Measurements from ENCODE around the gene PAM16.

PAM16 gene

GRCh38 chr16:4369007-4369733, 18.0 kb upstream of the PAM16 start:
- no peak for TF ChIP-seq CTCF (IDR thresholded peaks at IDR 0.05; ENCODE audit: low read depth, low read length, missing control alignments)
- no peak for DNase-seq (ENCODE audit: extremely low read depth, low read depth)
- H3K4me3 ChIP-seq (replicated peaks; ENCODE audit: low read depth, low read length): no peak overlapping the region

GRCh38 chr16:4367393-4367856, 16.3 kb upstream of the PAM16 start:
- no peak for TF ChIP-seq CTCF (IDR thresholded peaks at IDR 0.05; ENCODE audit: low read depth, low read length, missing control alignments)
- H3K4me3 ChIP-seq (replicated peaks; ENCODE audit: low read depth, low read length): no peak overlapping the region
- no peak for DNase-seq (ENCODE audit: extremely low read depth, low read depth)

GRCh38 chr16:4366016-4366415, 14.9 kb upstream of the PAM16 start:
- TF ChIP-seq CTCF (IDR thresholded peaks at IDR 0.05; ENCODE audit: low read depth, low read length, missing control alignments): no peak
- no peak for DNase-seq (ENCODE audit: extremely low read depth, low read depth)
- H3K4me3 ChIP-seq (replicated peaks; ENCODE audit: low read depth, low read length): no peak overlapping the region

GRCh38 chr16:4365615-4366014, 14.5 kb upstream of the PAM16 start:
- H3K4me3 ChIP-seq (replicated peaks; ENCODE audit: low read depth, low read length): no peak overlapping the region
- TF ChIP-seq CTCF (IDR thresholded peaks at IDR 0.05; ENCODE audit: low read depth, low read length, missing control alignments): no peak
- DNase-seq (ENCODE audit: extremely low read depth, low read depth): no peak

GRCh38 chr16:4365014-4365406, 13.9 kb upstream of the PAM16 start:
- no peak for TF ChIP-seq CTCF (IDR thresholded peaks at IDR 0.05; ENCODE audit: low read depth, low read length, missing control alignments)
- DNase-seq (ENCODE audit: extremely low read depth, low read depth): no peak
- no peak overlapping the region for H3K4me3 ChIP-seq (replicated peaks; ENCODE audit: low read depth, low read length)

GRCh38 chr16:4364196-4365013, 13.3 kb upstream of the PAM16 start:
- DNase-seq (ENCODE audit: extremely low read depth, low read depth): no peak
- H3K4me3 ChIP-seq (replicated peaks; ENCODE audit: low read depth, low read length): no peak overlapping the region
- TF ChIP-seq CTCF (IDR thresholded peaks at IDR 0.05; ENCODE audit: low read depth, low read length, missing control alignments): no peak
